Mesendoderm (in vitro differentiated cells): ENCODE data around the gene FNDC10.
A peak's percentile ranks its signal among the peaks of the same experiment; 100 is the strongest.

Experiments used
- DNase-seq: peaks from one replicate; pipeline ENCODE4 v3.0.0; 2013
- H2AK5ac ChIP-seq: 2 replicates; pipeline ENCODE4 v1.6.1; 2013; ENCODE audit warnings: low read length, inconsistent platforms
- H2BK120ac ChIP-seq: 2 replicates; pipeline ENCODE4 v1.6.1; 2013; ENCODE audit warnings: low read depth, mild to moderate bottlenecking, low read length, moderate library complexity, mixed read lengths
- H2BK15ac ChIP-seq: replicated peaks from 2 replicates; pipeline ENCODE4 v1.6.1; 2013; ENCODE audit warnings: low read depth, mild to moderate bottlenecking, moderate library complexity
- H2BK5ac ChIP-seq: 2 replicates; pipeline ENCODE4 v1.6.1; 2013; ENCODE audit warnings: low read length, inconsistent platforms
- H3K18ac ChIP-seq: 2 replicates; pipeline ENCODE4 v1.6.1; 2013; ENCODE audit warnings: mild to moderate bottlenecking, low read length, mixed read lengths
- H3K23ac ChIP-seq: one replicate; pipeline ENCODE4 v1.6.1; 2013; ENCODE audit warnings: low read length
- H3K27ac ChIP-seq: 2 replicates; pipeline ENCODE4 v1.5.1; 2013; ENCODE audit warnings: low read depth, mild to moderate bottlenecking, inconsistent platforms, low read length, moderate library complexity
- H3K27me3 ChIP-seq: 2 replicates; pipeline ENCODE4 v1.6.1; 2013; ENCODE audit warnings: low read length, control low read depth, mild to moderate bottlenecking, inconsistent platforms; ENCODE audit not compliant: insufficient read depth, poor library complexity
- H3K36me3 ChIP-seq: 2 replicates; pipeline ENCODE4 v1.6.1; 2013; ENCODE audit warnings: low read length, inconsistent platforms; ENCODE audit not compliant: control insufficient read depth, insufficient read depth
- H3K4ac ChIP-seq: one replicate; pipeline ENCODE4 v1.6.1; 2013; ENCODE audit warnings: low read depth, mild to moderate bottlenecking, low read length, moderate library complexity
- H3K4me1 ChIP-seq: 2 replicates; pipeline ENCODE4 v1.6.1; 2013; ENCODE audit warnings: low read depth, low read length, inconsistent platforms; ENCODE audit not compliant: control insufficient read depth
- H3K4me2 ChIP-seq: 2 replicates; pipeline ENCODE4 v1.6.1; 2013; ENCODE audit warnings: low read length
- H3K4me3 ChIP-seq: 2 replicates; pipeline ENCODE4 v1.5.1; 2013; ENCODE audit warnings: mild to moderate bottlenecking, low read length
- H3K56ac ChIP-seq: one replicate; pipeline ENCODE4 v1.6.1; 2013; ENCODE audit warnings: low read length
- H3K79me1 ChIP-seq: 2 replicates; pipeline ENCODE4 v1.6.1; 2013; ENCODE audit warnings: low read length, inconsistent platforms
- H3K79me2 ChIP-seq: 2 replicates; pipeline ENCODE4 v1.6.1; 2013; ENCODE audit warnings: mild to moderate bottlenecking, low read length; ENCODE audit not compliant: control insufficient read depth, insufficient read depth
- H3K9ac ChIP-seq: 2 replicates; pipeline ENCODE4 v1.6.1; 2013; ENCODE audit warnings: low read length, inconsistent platforms
- H4K5ac ChIP-seq: one replicate; pipeline ENCODE4 v1.6.1; 2013; ENCODE audit warnings: low read length
- H4K8ac ChIP-seq: one replicate; pipeline ENCODE4 v1.6.1; 2013; ENCODE audit warnings: low read depth, mild to moderate bottlenecking, control low read depth, low read length, moderate library complexity
- whole genome bisulfite sequencing: extraction: QIAGEN DNeasy Blood & Tissue Kit; methylation state at CpG from one replicate; pipeline ENCODE4 v1.1.7; 2013; ENCODE audit warnings: low lambda C conversion rate, missing lambda C conversion rate; ENCODE audit not compliant: insufficient coverage; ENCODE audit errors: extremely low coverage; 5-methylcytosine and 5-hydroxymethylcytosine counted together

The FNDC10 gene

DNA sequence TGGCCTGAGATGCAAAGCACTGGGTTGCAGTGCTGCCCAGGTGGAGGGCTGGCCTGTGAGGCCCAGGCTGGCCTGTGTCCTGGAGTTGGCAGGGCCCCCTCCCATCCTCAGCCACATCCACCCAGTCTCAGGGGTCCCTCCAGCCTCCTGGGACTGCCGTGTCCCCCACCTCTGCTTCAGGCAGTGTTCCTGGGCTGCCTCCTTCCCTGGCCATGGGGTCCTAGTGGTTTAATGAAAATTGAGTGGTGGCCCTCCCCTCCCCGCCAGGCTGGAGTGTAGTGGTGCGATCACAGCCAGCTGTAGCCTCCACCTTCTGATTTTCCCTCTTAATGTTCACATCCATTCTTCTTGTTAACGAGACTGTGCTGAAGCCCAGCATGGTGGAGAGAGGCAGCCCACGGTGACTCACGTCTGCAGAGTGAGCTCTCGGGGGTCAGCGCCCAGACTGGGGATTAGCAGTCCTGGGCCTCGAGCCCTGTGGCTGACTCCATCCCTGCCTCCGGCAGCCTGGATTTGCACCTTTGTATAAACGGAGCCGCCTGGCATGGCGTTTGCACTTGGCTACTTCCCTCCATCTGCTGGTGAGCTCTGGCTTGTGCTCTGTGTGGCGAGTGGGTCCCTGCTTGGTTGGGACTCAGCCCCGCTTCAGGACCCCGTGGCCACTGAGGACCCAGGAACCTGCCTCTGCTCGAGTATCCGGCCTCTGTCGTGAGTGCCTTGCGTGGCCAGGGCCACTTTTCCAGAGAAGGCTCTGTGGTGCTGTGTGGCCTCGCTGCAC is 22.3 kb upstream of the FNDC10 start:
- no peak overlapping the region for H2BK5ac ChIP-seq
- no peak overlapping the region for H3K23ac ChIP-seq
- no peak overlapping the region for H3K18ac ChIP-seq
- H3K36me3 ChIP-seq = no peaks in the 10 kb centered on the region
- H3K4me1 ChIP-seq = no peaks in the 10 kb centered on the region
- no peak for DNase-seq
- no peak overlapping the region for H2BK120ac ChIP-seq
- H3K27ac ChIP-seq = no peak overlapping the region
- H3K4me2 ChIP-seq = no peak overlapping the region
- H3K79me1 ChIP-seq = no peaks in the 10 kb centered on the region
- no peak overlapping the region for H3K9ac ChIP-seq
- H3K27me3 ChIP-seq = no peaks in the 10 kb centered on the region
- no CpG with 5 or more reads among the region's 21 CpGs for WGBS
- H3K56ac ChIP-seq = no peak overlapping the region
- H3K4ac ChIP-seq = no peak overlapping the region
- H3K4me3 ChIP-seq = no peak overlapping the region
- H2AK5ac ChIP-seq = no peak overlapping the region
- H2BK15ac ChIP-seq = no peak overlapping the region
- H4K5ac ChIP-seq = no peak overlapping the region
- no peak overlapping the region for H4K8ac ChIP-seq
- H3K79me2 ChIP-seq = no peaks in the 10 kb centered on the region

DNA sequence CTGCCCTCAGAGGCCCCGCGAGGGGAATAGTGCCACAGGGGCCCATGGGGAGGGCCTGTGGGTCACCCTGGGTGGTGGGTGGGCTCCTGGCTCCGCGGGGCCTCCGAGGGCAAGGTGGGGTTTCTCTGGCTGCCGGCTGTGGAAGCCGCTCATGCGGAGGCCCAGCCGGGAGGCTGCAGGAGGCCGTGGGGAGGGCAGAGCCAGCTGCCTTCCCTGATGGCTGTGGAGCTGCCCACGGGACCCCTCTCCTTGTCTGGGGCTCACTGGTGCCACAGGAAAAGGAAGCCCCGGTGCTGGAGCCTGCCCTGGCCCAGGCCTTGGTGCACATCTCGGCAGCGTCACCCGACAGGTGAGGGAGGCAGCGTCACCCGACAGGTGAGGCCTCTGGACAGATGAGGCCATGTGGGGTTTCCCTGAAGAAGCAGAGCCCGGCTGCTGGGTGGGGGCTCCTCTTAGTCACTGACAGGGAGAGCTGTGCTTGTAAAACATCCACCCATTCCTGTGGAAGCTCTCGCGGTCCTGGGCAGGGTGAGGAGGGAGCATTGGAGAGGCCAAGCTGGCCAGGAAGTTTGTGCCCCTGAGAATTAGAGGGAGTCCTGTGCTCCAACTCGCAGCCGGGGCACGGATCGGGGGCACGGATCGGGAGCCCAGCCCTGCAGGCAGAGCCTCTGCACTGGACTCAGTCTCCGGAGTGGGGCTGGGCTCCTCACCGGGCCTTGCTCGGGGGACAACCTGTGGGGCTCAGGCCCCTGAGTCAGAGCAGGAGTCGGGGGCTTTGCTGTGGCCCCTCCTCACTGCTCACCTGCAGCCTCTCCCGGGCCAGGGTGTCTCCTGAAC is 21.5 kb upstream of the FNDC10 start:
- Histone ChIP-seq H3K36me3 (no peaks in the 10 kb centered on the region), H3K4me2 (no peak overlapping the region), H2AK5ac (no peak overlapping the region), H4K8ac (no peak overlapping the region), H3K27ac (no peak overlapping the region), H3K79me1 (no peaks in the 10 kb centered on the region), H3K56ac (no peak overlapping the region), H2BK5ac (no peak overlapping the region), H3K4ac (no peak overlapping the region), H3K27me3 (no peaks in the 10 kb centered on the region), H3K4me1 (no peaks in the 10 kb centered on the region), H2BK15ac (no peak overlapping the region), H3K18ac (no peak overlapping the region), H3K9ac (no peak overlapping the region), H4K5ac (no peak overlapping the region), H3K79me2 (no peaks in the 10 kb centered on the region), H2BK120ac (no peak overlapping the region), H3K4me3 (no peak overlapping the region), H3K23ac (no peak overlapping the region)
- WGBS = no CpG with 5 or more reads among the region's 31 CpGs
- no peak for DNase-seq

DNA sequence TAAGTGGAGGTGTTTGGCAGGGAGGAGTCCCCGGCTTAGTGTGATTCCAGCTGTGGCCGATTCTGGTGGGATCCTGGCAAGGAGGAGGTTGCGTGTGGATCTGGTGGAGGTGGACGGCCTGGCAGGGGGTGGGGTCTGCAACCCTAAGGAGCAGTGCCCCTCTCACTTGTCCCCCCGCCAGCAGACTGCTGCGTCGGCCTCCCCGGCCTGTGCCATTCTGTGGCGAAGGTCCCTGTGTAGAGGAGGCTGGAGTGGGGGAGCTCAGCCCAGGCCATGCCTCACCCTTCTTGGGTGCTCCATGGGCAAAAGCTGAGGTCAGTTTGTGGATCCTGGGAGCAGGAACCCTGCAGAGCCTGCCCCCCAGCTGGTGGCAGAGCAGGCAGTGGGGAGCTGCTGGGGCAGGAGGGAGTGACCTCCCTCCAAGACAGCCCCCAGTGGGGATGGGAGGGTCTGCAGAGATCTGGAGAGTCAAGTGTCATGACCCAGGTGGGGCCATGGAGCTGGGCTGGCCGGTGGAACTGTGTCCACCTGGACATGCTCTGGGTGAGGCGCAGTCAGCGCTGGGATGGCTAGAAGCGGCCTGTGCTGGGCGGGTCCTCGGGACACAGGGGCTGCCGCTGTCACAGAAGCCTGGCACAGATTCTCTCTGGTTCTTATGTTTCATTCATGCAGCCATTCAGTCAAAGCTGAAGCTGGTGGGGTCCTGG is 20.7 kb upstream of the FNDC10 start:
- Histone ChIP-seq H3K23ac (no peak overlapping the region), H3K4me3 (no peak overlapping the region), H2AK5ac (no peak overlapping the region), H3K79me1 (no peaks in the 10 kb centered on the region), H2BK15ac (no peak overlapping the region), H3K79me2 (no peaks in the 10 kb centered on the region), H3K18ac (no peak overlapping the region), H3K27ac (no peak overlapping the region), H3K36me3 (no peaks in the 10 kb centered on the region), H3K4ac (no peak overlapping the region), H3K56ac (no peak overlapping the region), H3K4me1 (no peaks in the 10 kb centered on the region), H2BK5ac (no peak overlapping the region), H4K8ac (no peak overlapping the region), H3K27me3 (no peaks in the 10 kb centered on the region), H3K9ac (no peak overlapping the region), H3K4me2 (no peak overlapping the region), H2BK120ac (no peak overlapping the region), H4K5ac (no peak overlapping the region)
- WGBS = no CpG with 5 or more reads among the region's 16 CpGs
- no peak for DNase-seq

DNA sequence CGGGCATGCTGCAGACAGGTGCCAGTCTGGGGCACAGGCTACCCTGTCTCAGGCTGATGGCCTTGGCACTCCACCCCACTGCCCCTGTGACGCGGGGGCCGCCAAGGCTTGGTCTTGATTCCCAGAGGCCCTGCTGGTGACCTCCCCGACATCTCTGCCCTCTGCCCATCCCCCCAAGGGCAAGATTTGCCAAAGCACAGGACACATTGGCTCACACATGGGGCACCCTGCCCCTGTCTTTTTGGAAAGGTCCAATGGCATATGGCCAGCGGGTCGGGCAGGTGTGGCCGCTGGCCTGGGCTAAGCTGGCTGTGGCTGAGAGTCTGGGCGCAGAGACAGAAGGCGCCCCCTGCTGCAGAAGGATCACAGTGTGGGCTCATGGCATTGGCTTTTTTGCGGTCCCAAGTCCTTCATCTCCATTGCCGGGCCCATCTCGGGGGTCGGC is 20.0 kb upstream of the FNDC10 start:
- Histone ChIP-seq H3K79me2 (no peaks in the 10 kb centered on the region), H3K36me3 (no peaks in the 10 kb centered on the region), H3K27me3 (no peaks in the 10 kb centered on the region), H3K18ac (no peak overlapping the region), H3K27ac (no peak overlapping the region), H3K23ac (no peak overlapping the region), H3K9ac (no peak overlapping the region), H2BK120ac (no peak overlapping the region), H3K56ac (no peak overlapping the region), H3K4me3 (no peak overlapping the region), H4K8ac (no peak overlapping the region), H2BK15ac (no peak overlapping the region), H3K4me2 (no peak overlapping the region), H3K4ac (no peak overlapping the region), H2BK5ac (no peak overlapping the region), H2AK5ac (no peak overlapping the region), H3K4me1 (no peaks in the 10 kb centered on the region), H4K5ac (no peak overlapping the region), H3K79me1 (no peaks in the 10 kb centered on the region)
- no CpG with 5 or more reads among the region's 14 CpGs for WGBS
- DNase-seq = peak; percentile 53

DNA sequence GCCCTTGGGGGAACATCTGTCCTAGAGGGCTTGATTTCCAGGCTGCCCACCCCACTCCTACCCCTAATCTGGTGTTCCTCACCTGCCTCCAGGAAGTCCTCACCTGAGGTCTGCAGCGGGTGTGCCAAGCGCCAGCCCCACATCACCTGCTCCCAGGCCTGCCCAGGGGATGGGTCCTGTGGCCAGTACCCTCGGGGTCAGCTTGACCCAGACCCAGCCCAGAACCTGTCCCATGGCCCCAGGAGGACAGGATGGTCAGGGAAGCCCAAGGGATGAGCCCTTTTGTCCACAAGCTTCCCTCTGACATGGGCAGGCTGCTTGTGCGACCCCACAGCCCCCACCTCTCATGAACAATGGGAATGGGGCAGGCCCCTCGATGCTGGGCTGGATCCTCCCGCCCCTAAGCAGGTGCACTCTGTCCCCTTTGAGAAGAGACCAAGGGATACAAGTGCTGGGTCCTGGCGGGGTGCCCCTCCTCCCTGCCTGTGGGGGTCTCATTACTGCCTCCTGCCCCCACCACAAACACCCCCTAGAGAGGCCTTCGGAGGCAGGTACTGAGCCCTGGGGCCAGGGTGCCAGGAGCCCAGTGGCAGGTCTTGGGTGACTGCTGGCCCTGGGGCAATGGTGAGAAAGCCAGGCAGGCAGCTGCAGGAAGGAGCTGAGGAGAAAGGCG is 18.6 kb upstream of the FNDC10 start:
- H3K4me3 ChIP-seq = no peak overlapping the region
- H3K18ac ChIP-seq = no peak overlapping the region
- no peak overlapping the region for H3K4me2 ChIP-seq
- H3K9ac ChIP-seq = no peak overlapping the region
- H3K79me2 ChIP-seq = peaks cover 4% of the 10 kb centered on the region
- H2BK120ac ChIP-seq = no peak overlapping the region
- no peaks in the 10 kb centered on the region for H3K36me3 ChIP-seq
- H3K56ac ChIP-seq = no peak overlapping the region
- H4K5ac ChIP-seq = no peak overlapping the region
- H3K4me1 ChIP-seq = peaks cover 7% of the 10 kb centered on the region
- no peak overlapping the region for H3K27ac ChIP-seq
- no CpG with 5 or more reads among the region's 9 CpGs for whole genome bisulfite sequencing
- no peak overlapping the region for H4K8ac ChIP-seq
- no peak overlapping the region for H2BK5ac ChIP-seq
- no peak overlapping the region for H3K4ac ChIP-seq
- H2AK5ac ChIP-seq = no peak overlapping the region
- DNase-seq = no peak
- no peak overlapping the region for H3K23ac ChIP-seq
- H2BK15ac ChIP-seq = no peak overlapping the region
- peaks cover 8% of the 10 kb centered on the region for H3K79me1 ChIP-seq
- H3K27me3 ChIP-seq = no peaks in the 10 kb centered on the region
